HG02885 (cell line): ENCODE measurements around the gene STARD9.
"Not testable (repeated sequence)": the region's sequence is repeated elsewhere in the genome, so short reads cannot be mapped to it uniquely, and the experiment has no call there.

Experiments used
- ATAC-seq: cut with Tn5 transposase; IDR thresholded peaks from one replicate; pipeline ENCODE4 v1.9.1; 2021; ENCODE audit warnings: mild to moderate bottlenecking; ENCODE audit not compliant: unreplicated experiment, poor library complexity

Gene STARD9

DNA sequence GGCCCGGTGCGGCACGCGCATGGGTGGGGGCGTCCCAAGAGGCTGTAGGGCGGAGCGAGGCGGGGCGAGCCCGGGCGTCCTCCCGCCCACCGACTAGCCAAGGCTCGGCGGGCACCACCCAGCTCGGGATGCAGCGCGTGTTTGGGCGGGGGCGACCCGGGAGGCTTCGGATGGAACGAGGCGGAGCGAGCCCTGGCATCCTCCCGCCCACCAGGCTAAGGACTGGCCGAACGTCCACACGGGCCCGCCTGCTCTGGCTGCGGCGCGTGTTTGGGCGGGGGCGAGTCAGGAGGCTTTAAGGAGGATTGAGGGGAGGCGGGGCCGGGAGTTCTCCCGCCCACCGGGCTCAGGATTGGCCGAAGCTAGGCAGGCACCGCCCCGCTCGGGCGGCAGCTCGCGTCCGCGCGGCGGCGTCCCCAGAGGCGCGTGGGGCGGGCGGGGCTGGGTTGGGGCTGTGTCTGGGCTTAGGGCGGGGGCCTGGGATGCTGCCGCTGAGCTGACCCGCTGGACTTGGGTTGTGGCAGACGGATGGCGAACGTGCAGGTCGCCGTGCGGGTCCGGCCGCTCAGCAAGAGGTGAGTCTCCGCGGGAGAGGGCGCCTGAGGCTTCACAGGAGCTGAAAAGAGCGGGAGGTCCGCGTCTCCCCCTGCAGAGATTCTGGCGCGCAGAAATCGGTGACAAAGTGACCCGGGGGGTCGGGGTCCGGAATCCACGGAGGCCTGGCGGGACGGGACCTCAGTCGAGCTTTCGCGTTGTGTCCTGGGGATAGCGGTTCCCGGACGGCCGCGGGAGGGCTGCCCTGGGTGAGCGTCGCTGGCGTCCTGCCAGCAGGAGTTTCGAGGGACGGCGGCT is at the start of gene STARD9:
Gene STARD9 (plus strand): TSS at position 419 of the 852 bp plus-strand sequence. CDS start 110 bp downstream, at position 529.
- ATAC-seq: peak; percentile 93

DNA sequence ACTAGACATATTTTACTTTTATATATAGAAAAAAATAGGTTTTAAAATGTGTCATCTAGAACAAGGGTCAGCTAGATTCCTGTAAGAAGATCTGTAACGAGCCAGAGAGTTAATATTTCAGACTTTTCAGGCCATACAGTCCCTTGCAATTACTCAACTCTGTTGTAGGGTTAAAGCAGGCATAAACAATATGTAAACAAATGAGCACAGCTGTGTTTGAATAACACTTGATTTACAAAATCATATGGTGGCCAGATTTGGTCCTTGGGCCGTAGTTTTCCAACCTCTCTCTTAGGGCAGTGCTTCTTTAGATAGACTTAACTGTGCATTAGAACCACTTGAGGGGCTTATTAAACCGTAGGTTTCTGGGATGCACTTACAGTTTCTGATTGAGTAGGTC is 46.4 kb upstream of the STARD9 start:
- ATAC-seq: no peak

DNA sequence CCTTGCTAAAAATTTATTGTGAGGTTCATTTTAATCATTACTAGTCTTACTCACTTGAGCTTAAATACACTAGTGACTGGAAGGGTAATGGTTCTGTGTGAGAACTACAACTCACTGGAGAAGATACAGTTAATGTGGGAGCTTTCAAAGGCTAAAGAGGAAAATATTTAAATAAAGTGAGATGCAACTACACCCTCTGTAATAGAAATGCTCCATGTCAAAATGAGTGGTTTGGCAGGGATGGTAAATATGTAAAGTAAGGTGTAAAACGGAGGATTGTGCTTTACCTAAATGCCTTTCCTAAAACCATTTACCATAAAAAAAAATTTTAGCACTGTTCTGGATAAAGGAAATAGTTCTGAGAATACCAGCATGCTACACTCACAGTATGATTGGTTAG is 42.2 kb upstream of the STARD9 start:
- no peak for ATAC-seq

DNA sequence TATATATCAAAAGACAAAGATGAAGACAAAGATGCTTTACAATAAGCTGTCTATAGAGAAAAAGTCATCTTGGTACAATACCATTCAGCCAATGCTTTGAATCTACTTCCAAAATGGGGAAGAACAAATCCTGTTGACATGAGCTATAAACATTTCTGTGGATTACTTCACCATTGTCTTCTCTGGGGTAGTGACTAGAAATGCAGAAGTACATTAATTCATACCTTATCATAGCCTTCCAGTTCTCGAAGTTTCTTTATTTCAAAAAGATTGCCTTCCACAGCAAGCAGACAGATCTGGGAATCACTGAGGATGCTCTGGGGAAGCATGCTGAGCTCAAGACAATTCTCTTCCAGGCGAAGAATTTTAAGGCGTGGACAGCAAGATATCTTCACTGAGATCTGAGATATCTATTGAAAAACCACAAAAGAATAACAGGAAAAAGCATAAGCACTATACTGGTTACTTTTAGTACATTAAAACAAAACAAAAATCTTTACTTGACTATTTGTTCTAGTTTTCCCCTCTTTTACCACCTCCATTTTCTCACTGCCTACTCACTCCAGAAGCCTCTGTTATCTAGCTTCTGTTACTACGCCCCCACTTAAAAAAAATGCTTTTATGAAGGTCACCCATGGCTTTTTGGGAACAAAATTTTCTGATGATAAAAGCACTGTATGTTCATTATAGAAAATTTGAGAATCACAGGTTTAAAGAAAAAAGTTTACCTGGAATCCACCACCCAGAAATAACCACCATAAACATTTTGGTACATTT is 30.4 kb upstream of the STARD9 start:
- no peak for ATAC-seq

DNA sequence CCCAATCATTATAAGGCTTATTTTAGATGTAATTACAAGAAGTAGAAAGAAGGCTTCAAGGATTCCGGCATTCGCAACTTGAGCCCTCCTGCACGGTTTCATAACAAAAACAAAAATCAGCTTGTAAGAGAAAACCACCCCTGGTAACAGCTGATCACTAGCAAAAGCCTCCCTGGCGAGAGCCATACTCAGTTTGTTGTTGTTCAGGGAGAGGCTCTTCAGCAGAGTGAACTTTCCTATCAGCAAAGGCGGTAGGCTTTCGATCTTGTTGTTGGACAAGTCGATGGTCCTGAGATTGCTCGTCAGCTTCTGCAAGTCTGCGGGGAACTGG is 27.5 kb upstream of the STARD9 start:
- peak; percentile 10 for ATAC-seq

DNA sequence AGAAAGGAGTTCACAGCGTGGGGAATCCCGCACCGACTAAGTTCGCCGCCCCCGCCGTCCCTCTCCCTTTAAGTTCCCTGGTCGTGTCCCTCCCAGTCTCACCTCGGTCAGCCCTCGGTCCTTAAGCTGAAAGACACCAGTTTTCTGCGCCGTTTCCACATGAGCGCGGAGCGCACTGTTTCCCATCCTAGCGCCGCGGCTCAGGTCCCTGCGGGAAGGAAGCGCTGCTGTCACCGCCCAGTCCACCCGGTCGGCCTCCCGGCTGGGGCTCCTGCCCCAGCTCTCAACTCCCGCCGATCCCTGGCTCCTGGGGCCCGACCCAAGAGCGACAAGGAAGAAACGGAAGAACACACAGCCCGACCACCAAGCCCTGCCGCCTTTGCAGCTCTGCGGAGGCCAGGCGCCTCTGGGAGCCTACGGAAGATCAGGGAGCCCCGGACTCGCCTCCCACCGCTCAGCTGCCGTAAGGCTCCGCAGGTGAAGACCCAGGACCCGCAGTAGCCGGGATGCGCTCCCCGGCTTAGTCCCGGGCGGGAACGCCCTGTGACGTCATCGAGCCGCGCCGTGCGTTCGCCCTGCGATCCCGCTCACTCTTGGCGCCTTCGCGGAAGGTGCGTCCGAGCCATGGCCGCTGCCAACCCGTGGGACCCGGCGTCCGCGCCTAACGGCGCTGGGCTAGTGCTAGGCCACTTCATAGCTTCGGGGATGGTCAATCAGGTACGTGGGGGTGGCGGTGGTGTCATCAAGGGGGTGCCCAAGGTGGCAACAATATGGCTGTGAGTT is 27.0 kb upstream of the STARD9 start, which contains the start of the genes HAUS2 and LRRC57:
Gene HAUS2 (plus strand): TSS at position 590 of the 783 bp plus-strand sequence. CDS start 35 bp downstream, at position 625.
Gene LRRC57 (minus strand): TSS at position 545 of the 783 bp plus-strand sequence. CDS start 359 bp downstream, at position 186.
- peak; percentile 82 for ATAC-seq

DNA sequence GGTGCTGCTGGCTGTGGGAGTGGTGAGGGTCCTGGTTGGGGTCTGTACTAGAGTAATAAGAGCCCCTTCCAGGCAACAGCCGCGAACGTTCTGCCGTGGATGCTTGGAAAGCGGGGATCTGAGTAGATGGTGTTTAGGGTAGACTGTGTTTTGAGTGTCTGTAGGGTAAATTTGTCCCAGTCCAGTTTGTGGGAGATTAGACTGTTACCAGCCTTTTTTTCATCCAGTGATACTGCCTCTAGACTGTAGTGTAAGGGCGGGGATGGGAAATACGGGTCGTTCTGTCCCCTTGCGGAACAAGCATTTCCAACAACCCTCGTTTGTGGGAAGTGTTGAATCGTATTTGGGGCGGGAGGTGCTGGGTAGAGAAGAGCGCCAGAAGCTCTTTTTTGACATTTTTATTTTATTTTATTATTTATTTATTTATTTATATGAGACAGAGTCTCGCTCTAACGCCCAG is 26.3 kb upstream of the STARD9 start:
- ATAC-seq: peak; percentile 21

DNA sequence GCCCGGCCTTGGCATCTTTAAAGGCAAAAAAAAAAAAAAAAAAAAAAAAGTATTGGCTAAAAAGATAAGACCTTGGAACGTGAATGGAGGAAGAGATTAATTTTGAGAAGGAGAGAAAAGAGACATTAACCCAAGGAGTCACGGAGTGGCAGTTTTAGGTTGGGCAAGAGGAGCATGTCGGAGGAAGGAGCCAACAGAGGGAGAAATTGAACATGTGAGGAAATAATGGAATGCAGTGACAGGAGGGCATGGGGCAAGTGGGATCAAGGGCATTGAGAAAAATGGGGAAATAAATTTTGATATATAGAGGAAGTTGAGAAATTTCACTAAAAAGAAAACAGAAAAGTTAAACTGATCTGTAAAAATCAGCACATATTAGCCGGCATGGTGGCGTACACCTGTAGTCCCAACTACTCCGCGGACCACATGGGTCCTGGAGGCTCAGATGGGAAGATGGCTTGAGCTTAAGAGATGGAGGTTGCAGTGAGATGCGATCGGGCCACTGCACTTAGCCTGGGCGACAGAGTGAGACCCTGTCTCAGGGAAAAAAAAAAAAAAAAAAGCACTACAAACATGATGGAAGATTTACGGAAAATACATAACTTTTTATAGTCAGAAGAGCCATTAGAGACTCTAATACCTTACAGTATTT is 25.5 kb upstream of the STARD9 start:
- no peak for ATAC-seq

DNA sequence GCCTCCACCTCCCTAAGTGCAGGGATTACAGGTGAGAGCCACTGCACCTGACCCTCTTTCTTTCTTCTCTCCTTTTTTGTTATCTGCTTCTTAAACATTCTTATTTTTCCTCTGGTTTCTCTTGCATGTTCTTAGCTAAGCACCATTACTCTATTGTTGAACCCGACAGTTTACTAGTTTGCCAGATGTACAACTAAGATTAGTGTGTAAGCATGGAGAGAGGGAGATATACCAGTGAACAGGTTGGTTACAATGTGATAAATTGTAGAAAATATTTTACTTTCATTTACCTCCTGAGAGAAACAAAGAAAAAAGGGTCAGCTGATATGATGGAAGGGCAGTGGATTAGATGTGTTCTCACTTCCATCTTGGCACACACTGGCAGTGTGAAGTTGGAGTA is 21.9 kb upstream of the STARD9 start:
- ATAC-seq: no peak

DNA sequence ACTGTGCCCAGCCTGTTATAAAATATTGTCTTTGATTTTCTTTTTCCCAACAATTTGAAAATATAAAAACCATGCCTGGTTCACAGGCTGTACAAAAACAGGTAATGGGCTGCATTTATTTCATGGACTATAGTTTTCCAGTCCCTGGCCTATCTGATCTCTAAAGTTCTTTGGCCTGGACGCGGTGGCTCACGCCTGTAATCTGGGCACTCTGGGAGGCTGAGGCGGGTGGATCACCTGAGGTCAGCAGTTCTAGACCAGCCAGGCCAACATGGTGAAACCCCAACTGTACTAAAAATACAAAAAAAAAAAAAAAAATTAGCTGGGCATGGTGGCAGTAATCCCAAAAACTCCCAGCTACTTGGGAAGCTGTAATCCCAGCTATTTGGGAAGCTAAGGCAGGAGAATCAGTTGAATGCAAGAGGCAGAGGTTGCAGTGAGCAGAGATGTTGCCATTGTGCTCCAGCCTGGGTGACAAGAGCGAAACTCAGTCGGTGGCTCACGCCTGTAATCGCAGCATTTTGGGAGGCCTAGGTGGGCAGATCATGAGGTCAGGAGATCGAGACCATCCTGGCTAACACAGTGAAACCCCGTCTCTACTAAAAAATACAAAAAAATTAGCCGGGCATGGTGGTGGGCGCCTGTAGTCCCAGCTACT is 18.7 kb upstream of the STARD9 start:
- ATAC-seq: not testable (repeated sequence)

DNA sequence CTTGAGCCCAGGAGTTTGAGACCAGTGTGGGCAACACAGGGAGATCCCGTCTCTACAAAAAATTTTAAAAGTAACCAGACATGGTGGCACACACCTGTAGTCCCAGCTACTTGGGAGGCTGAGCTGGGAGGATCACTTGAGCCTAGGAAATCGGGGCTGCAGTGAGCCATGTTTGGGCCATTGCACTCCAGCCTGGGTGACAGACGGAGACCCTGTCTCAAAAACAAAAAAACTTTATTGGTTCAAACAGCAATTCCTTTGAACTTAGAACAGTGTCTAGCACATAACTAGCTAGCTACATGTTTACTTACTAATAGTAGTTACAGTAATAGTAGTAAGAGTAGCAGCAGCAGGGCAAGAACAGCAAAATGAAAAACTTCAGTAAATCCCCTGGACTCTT is 16.7 kb upstream of the STARD9 start:
- ATAC-seq: no peak

DNA sequence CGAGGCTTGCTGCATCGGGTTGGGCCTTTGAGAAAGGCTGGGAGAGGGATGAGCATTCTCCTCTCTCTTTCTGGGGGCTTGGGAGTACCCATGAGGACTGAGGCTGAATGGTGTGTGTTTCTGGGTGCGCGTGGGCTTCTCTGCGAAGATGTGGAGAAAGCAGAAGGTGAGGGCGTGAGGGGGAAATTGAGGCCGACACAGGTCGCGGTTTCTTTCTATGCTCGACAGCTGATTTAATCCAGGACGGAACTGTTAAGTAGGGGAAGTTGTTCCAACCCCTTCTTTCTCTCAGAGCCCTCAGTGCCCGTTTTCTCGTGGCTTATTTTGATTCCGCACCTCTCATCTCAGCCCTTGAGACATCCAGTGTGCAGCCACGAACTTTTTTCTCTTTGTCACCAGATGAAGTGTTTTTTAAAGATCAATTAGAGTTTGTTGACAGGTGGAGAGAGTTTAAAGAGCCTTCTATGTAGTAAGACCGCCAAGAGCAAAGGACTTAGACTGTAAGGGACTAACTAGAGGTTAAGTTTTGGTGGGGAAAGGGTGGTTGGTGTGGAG is 711 bp downstream of the STARD9 start:
- no peak for ATAC-seq

DNA sequence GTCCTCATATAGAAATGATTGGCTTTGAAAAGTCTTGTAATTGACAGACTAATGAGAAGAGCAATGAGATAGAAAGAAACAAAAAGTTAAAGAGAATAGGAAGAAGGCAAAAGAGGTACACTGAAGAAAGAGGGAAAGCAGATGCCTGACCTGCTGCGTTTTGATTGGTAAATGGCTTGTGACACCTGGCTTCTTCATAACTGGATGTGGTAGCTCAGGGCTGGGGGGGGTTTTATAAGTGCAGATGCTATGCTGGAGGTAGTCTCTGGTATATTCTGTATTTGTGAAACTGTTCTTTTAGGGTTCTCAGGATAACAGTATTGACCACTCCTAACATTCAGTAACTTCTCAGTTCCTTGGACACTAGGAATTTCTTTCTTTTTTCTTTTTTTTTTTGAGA is 1.4 kb downstream of the STARD9 start:
- ATAC-seq: no peak

DNA sequence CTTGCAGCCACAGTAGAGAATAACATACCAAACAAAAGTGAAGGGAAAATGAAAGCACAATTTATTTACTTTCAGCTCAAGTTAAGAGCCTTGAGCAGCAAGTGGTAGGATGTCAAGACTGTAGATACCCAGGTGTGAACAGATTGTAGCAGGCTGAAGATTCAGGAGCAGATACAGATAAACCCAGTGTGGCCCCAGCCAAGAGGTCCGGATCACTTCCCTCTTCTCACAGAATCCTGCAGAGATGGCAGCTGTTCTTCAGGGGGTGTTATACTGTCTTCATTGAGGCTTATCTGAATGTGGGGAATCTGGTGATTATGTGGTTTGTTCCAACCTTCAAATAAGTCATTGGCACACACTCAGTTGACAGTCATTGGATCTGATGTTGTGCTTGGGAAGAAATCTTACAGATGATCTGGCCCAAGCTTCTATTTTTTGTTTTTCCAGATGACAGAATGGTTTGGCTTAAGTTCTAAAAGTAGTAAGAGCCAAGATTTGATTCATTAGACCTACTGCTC is 2.2 kb downstream of the STARD9 start:
- no peak for ATAC-seq

DNA sequence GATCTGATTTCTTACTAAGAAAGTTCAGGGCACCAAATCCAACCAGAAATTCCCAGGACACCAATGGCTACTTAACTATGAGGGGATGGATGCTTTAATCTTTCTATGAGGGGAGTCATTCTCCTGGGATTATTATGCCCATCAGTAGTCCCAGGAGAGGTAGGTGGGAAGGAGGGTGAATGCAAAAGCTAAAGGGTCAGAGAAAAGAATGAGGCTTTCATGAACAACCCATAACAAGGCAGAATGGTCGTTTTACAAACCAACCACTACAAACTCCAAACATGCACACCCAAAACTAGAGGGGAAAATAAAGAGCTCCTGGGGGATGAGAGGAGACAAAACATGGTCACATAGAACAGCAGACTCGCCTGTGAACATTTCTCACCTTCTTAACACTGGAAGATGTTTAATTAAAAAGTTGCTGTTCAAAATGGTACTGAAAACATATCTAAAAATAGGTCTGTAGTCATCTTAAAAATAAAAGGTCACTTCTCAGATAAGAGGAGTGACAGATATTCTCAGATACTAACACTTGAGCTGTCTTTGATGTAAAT is 3.7 kb downstream of the STARD9 start:
- ATAC-seq: no peak

DNA sequence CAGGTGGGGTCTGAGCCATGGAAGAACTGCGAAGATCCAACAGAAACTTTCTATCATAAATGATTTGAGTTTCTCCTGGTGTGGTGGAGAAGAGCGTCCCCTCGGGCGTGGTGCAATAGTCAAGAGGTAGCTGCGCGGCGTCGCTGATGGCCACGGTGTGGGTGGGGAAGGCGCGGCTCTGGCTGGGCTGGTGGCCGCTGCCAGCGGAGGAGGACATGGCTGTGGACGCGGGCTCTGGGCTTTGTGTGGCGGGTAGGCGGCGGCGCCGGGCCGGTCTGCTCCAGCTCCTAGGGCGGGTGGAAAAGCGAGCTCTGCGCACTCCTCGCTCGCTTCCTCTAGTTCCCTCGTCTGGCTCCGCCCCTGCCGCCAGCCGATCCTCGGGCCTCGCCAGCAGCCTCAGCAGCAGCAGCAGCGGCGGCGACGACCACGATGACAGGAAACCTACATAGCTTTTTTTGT is 5.9 kb downstream of the STARD9 start:
- ATAC-seq: peak; percentile 88

DNA sequence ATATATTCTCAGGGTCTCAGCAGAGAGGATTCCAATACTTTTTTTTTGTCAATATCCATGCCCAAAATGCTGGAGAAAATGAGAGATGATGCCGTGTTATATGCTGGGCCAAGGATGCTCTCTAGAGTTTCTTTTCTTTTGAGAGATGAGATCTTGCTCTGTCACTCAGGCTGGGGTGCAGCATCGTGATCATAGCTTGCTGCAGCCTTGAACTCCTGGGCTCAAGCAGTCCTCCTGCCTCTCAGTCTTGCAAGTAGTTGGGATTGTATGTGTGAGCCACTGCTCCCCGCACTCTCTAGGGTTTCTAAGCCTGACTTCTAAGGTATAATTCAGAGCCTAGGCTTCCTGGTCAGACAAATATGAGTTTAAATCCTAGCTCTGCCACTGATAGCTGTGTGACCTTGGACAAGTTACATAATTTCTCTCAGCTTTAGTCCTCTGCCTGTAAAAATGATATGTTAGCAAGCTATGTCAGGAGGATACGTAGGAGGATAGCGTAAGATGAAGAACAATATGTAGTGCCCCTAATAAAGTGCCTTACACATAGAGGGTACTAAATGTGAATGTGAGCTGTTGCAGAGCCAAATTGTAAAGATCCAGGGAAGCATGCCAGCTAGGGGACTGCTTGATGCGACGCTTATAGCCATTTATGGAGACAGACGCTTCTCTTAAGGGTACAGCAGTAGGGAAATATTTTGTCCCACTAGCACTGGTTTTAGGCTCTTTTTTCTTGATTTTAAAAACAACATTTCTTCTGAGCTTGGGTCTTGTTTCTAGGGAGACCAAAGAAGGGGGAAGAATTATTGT is 7.4 kb downstream of the STARD9 start:
- no peak for ATAC-seq
